Prostate gland (tissue), 2 donors: Measurements from ENCODE around the gene CMKLR1.

ENCODE experiments used
- CTCF ChIP-seq, 4 experiments: fragments of 200-600 bp in 2 of 4; fragments of 450-650 bp in 2 of 4; sonication (generic) in 2 of 4; IDR thresholded peaks; 1 replicate in 3 of 4; 2 replicates in 1 of 4; pipeline ENCODE4 v1.5.1; 2016 to 2019; ENCODE audit warnings: antibody characterized with exemption in 4 of 4, mild to moderate bottlenecking in 2 of 4, moderate library complexity in 2 of 4
- POLR2A ChIP-seq: fragments of 450-650 bp; IDR thresholded peaks from one replicate; pipeline ENCODE4 v1.6.1; 2016; ENCODE audit warnings: antibody characterized with exemption, mild to moderate bottlenecking

- TF ChIP-seq CTCF (IDR thresholded peaks at IDR 0.05) = no peak
- no peak for TF ChIP-seq POLR2A
Observed at GRCh38 chr12:108313606-108314351, 25.3 kb downstream of the CMKLR1 start.
